ENCODE results near the gene NBPF1. TPM values are rescaled to one million over a fixed set of nuclear protein-coding genes. Genes with fewer than 3 reads are reported as not detected.
A peak's percentile ranks its signal among the peaks of the same experiment; 100 is the strongest.
"Not testable (repeated sequence)": the region's sequence is repeated elsewhere in the genome, so short reads cannot be mapped to it uniquely, and the experiment has no call there.

The NBPF1 gene
- total and polyA plus RNA-seq, 9 of the 15 experiments (the other 6 are each of a cell fraction or from before 2014, with no cell fraction given) = 5.2 to 42.6 (median 24.1) TPM

- Histone ChIP-seq H3K4me3 (peak overlapping the region; percentile 33), H3K9ac (ENCODE audit: insufficient read depth in 1 of 2, low read depth in 2 of 2, low read length in 2 of 2) (peak overlapping the region in 1 of 2 experiments; percentile 65; a peak in 2 of 4 replicates), H3K4me2 (ENCODE audit: insufficient read depth, low read length) (peak overlapping the region; percentile 39; the same call in 1 of the 2 replicates), H3K27ac (ENCODE audit: extremely low read depth, low read depth, low read length) (peak overlapping the region; percentile 48; the same call in 2 of the 3 replicates), H2AFZ (ENCODE audit: low read depth, low read length) (peak overlapping the region; percentile 93; the same call in 1 of the 2 replicates)
- H3K4me1 ChIP-seq (replicated peaks in 1 of 2; ENCODE audit: control insufficient read depth in 2 of 2, insufficient read depth in 2 of 2, low read length in 2 of 2); H3K27me3 ChIP-seq (ENCODE audit: control insufficient read depth in 2 of 2, insufficient read depth in 2 of 2, low read length in 2 of 2); H4K20me1 ChIP-seq (replicated peaks; ENCODE audit: control insufficient read depth, insufficient read depth, low read length); H3K9me1 ChIP-seq (ENCODE audit: control insufficient read depth, insufficient read depth, low read length); H3K36me3 ChIP-seq (ENCODE audit: control insufficient read depth, insufficient read depth, low read length); CTCF ChIA-PET (ENCODE audit: low intra/inter-chr PET ratio); H3K79me2 ChIP-seq (ENCODE audit: control insufficient read depth, insufficient read depth, low read length); POLR2A ChIA-PET; H3K9me3 ChIP-seq (replicated peaks; ENCODE audit: control insufficient read depth, insufficient read depth, low read depth, low read length); intact Hi-C loops (cut with micrococcal nuclease): not testable (repeated sequence)
- FAIRE-seq (peak; percentile 78), ATAC-seq (peak; percentile 91), DNase-seq (ENCODE audit: extremely low read depth in 1 of 4, low spot score in 3 of 4) (peak in 3 of 4 experiments; percentile 73 to 91 (median 81))
- TSS peak; percentile 100 for BruUV-seq (replicated peaks)
- 6% methylated on average over 12 of the region's 16 CpGs for WGBS (ENCODE audit: insufficient coverage, low coverage, missing lambda C conversion rate)
- in situ Hi-C loops (cut with MboI) = loop anchor here (5.0 to 10.0 kb wide), 3 partner anchors 137 to 317 kb away; no protein-coding TSS in a partner anchor
- TF ChIP-seq DMBX1 (CRISPR knock-in tag; IDR thresholded peaks at IDR 0.05; ENCODE audit: borderline replicate concordance) = 0 out of 2 replicates have a peak, but pooled peaks have one; percentile 27
- peak; percentile 86 for TF ChIP-seq ZBTB8A (IDR thresholded peaks at IDR 0.05; ENCODE audit: partially characterized antibody)
- peak; percentile 94 for TF ChIP-seq ZBTB7A (IDR thresholded peaks at IDR 0.05; ENCODE audit: borderline replicate concordance, control insufficient read depth, low read depth, low read length)
- peak in 1 of 2 experiments; percentile 57; a peak in 1 of 4 replicates for TF ChIP-seq MAZ (CRISPR knock-in tag; conservative IDR thresholded peaks at IDR 0.05 in 1 of 2, IDR thresholded peaks at IDR 0.05 in 1 of 2)
- peak; percentile 7; the same call in 1 of the 2 replicates for TF ChIP-seq CC2D1A (IDR thresholded peaks at IDR 0.05)
- TF ChIP-seq, protein P1, sequence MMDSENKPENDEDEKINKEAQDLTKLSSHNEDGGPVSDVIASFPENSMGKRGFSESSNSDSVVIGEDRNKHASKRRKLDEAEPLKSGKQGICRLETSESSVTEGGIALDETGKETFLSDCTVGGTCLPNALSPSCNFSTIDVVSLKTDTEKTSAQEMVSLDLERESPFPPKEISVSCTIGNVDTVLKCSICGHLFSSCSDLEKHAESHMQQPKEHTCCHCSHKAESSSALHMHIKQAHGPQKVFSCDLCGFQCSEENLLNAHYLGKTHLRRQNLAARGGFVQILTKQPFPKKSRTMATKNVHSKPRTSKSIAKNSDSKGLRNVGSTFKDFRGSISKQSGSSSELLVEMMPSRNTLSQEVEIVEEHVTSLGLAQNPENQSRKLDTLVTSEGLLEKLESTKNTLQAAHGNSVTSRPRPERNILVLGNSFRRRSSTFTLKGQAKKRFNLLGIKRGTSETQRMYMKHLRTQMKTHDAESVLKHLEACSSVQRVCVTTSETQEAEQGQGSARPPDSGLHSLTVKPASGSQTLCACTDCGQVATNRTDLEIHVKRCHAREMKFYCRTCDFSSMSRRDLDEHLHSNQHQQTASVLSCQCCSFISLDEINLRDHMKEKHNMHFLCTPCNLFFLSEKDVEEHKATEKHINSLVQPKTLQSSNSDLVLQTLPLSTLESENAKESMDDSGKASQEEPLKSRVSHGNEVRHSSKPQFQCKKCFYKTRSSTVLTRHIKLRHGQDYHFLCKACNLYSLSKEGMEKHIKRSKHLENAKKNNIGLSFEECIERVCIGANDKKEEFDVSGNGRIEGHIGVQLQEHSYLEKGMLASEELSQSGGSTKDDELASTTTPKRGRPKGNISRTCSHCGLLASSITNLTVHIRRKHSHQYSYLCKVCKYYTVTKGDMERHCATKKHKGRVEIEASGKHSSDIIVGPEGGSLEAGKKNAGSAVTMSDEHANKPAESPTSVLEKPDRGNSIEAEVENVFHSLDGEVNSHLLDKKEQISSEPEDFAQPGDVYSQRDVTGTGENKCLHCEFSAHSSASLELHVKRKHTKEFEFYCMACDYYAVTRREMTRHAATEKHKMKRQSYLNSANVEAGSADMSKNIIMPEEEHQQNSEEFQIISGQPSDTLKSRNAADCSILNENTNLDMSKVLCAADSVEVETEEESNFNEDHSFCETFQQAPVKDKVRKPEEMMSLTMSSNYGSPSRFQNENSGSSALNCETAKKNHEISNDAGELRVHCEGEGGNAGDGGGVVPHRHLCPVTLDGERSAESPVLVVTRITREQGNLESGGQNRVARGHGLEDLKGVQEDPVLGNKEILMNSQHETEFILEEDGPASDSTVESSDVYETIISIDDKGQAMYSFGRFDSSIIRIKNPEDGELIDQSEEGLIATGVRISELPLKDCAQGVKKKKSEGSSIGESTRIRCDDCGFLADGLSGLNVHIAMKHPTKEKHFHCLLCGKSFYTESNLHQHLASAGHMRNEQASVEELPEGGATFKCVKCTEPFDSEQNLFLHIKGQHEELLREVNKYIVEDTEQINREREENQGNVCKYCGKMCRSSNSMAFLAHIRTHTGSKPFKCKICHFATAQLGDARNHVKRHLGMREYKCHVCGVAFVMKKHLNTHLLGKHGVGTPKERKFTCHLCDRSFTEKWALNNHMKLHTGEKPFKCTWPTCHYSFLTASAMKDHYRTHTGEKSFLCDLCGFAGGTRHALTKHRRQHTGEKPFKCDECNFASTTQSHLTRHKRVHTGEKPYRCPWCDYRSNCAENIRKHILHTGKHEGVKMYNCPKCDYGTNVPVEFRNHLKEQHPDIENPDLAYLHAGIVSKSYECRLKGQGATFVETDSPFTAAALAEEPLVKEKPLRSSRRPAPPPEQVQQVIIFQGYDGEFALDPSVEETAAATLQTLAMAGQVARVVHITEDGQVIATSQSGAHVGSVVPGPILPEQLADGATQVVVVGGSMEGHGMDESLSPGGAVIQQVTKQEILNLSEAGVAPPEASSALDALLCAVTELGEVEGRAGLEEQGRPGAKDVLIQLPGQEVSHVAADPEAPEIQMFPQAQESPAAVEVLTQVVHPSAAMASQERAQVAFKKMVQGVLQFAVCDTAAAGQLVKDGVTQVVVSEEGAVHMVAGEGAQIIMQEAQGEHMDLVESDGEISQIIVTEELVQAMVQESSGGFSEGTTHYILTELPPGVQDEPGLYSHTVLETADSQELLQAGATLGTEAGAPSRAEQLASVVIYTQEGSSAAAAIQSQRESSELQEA (IDR thresholded peaks at IDR 0.05; ENCODE audit: low read depth) = peak; percentile 77
- peak; percentile 73 for TF ChIP-seq EGR1 (conservative IDR thresholded peaks at IDR 0.05)
- peak; percentile 88 for TF ChIP-seq ETS1 (conservative IDR thresholded peaks at IDR 0.05; ENCODE audit: control insufficient read depth, low read depth, low read length)
- TF ChIP-seq NONO (IDR thresholded peaks at IDR 0.05; ENCODE audit: low read depth in 2 of 2, low read length in 1 of 2) = 0 out of 4 replicates have a peak, but pooled peaks of 1 of the 2 experiments have one; percentile 30
Observed at GRCh38 chr1:16545682-16546095, 67.7 kb downstream of the NBPF1 start.
